ENCODE results near the gene SLC9A4.

SLC9A4 gene, protein sequence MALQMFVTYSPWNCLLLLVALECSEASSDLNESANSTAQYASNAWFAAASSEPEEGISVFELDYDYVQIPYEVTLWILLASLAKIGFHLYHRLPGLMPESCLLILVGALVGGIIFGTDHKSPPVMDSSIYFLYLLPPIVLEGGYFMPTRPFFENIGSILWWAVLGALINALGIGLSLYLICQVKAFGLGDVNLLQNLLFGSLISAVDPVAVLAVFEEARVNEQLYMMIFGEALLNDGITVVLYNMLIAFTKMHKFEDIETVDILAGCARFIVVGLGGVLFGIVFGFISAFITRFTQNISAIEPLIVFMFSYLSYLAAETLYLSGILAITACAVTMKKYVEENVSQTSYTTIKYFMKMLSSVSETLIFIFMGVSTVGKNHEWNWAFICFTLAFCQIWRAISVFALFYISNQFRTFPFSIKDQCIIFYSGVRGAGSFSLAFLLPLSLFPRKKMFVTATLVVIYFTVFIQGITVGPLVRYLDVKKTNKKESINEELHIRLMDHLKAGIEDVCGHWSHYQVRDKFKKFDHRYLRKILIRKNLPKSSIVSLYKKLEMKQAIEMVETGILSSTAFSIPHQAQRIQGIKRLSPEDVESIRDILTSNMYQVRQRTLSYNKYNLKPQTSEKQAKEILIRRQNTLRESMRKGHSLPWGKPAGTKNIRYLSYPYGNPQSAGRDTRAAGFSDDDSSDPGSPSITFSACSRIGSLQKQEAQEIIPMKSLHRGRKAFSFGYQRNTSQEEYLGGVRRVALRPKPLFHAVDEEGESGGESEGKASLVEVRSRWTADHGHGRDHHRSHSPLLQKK

DNA sequence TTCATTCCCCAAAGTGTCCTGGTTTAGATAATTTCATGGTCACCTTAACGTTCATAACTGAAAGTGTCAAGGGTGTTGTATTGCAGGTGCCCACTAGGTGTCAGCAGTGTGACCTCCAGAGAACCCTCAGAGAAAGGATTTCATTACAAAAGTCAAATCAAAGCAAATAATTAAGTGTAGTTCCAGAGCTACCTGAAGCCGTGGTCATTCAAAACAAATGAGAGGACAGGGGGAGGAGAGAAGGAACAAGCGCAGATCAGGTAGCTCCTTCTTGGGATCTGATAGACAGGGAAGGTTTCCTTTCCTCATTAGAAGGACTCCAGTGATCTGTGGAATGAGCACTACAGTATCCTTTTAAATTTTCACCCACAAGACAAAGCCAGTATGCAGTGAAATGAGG is at the start of gene SLC9A4:
Gene SLC9A4, plus strand, starts transcription at position 207 of the 400 bp plus-strand sequence. CDS start 534 bp downstream, outside the sequence.
- DNase-seq, result peak in 3 of 6 experiments; percentile 20 to 36 (median 28)

DNA sequence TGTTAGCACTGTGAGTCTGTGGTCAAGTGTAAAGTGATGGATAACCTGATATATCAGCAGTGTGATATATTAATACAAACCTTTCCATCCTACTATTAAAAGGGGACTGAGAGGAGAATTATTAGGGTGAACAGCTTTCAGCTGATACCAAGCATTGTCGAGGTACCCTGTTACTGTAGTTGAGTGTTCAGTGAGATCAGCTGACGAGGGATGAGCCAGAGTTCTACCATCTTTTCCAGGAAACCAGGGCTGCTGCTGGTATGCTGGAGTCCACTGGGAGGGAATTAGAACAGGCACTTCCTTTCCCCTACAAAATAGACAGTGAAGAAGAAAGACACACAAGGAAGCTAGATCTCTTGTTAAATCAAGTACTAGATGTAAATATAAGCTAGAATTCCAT is 49.7 kb upstream of the SLC9A4 start:
- no peak for DNase-seq

DNA sequence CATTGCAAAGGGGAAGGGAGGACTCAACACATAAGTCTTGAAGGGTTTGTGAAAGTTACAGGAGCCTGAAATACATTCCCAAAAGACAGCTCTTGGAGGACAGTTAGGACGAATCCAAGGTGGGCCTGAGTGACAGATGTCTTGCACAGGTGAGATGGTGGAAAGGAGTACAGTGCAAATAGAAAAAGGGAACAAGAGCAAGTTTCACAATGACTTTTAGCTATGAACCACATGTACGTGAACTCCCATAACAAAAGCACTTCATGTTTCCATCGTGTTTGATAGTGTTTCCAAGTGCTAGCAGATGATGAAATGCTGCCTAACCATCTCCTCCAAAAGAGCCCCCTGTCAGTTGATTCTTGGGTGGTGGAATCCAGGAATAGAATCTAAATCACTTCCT is 48.3 kb upstream of the SLC9A4 start:
- no peak for DNase-seq

DNA sequence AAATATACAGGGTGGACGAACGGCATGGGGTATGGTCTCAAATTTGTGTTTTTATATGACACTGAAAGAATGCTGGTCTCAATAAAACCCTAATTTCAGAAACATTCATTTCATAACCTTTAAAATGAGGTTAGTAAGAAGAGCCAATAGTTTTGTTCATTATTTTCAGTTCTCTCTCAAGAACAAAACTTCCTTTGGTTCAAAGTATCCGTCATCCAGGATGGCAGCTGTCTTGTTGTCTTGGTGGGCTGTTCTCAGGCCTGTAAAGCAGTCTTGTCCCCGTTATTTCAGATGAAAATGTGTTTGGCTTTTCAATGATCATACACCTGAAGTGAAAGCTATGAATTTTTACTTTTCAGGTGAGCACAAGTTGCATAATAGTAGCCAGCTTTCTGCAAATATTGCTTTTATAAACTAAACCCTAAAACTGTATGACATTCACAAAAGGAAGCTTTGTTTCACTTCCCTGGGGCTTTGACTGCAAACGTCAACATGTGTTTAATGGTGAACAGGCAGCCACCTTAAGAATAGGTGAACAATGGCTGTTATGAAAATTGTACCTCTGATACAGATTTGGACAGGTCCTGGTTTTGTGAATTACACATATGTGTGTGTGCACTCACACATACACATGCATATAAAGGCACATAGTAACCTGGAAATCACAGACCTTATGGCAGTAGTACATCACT is 47.4 kb upstream of the SLC9A4 start:
- DNase-seq, result no peak

DNA sequence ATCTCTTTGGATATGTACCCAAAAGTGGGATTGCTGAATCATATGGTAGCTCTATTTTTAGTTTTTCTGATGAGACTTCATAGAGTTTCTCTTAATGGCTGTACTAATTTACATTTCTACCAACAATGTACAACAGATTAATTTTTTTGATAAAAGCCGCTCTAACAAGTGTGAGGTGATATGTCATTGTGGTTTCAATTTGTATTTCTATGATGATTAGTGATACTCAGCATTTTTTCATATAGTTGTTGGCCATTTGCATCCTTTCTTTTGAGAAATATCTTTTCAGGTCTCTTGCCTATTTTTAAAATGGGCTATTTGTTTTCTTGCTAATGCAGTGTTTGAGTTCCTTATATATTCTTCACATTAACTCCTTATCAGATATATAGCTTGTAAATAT is 45.8 kb upstream of the SLC9A4 start:
- DNase-seq, result no peak

DNA sequence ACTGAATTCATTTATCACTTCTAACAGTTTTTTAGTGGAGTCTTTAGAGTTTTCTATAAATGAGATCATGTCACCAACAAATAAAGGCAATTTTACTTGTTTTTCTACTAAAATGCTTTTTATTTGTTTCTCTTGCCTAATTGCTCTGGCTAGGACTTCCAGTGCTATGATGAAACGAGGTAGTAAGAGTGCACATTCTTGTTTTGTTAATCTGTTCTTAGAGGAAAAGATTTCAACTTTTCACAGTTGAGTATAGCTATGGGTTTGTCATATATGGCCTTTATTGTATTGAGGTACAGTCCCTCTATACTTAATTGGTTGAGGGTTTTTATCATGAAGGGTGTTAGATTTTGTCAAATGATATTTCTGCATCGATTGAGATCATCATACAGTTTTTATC is 44.5 kb upstream of the SLC9A4 start:
- DNase-seq, result no peak

DNA sequence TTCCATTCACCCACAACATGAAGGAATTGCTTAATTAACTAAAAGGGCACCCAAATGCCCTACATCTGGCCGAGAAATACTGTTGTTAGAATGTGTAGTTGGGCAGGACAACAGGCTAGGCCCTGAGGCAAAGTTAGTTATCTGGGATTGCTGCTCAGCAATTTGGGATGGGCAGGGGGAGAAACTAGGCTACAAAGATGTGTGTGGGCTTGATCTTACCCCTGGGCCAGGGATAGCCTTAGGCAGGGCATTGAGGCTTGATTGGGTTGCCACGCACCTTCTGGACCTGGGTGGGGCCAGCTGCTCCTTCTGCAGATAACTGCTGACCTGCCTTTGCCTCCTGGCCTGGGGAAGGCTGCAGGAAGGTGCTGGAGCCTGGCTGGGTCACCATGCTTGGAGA is 40.6 kb upstream of the SLC9A4 start:
- no peak for DNase-seq

DNA sequence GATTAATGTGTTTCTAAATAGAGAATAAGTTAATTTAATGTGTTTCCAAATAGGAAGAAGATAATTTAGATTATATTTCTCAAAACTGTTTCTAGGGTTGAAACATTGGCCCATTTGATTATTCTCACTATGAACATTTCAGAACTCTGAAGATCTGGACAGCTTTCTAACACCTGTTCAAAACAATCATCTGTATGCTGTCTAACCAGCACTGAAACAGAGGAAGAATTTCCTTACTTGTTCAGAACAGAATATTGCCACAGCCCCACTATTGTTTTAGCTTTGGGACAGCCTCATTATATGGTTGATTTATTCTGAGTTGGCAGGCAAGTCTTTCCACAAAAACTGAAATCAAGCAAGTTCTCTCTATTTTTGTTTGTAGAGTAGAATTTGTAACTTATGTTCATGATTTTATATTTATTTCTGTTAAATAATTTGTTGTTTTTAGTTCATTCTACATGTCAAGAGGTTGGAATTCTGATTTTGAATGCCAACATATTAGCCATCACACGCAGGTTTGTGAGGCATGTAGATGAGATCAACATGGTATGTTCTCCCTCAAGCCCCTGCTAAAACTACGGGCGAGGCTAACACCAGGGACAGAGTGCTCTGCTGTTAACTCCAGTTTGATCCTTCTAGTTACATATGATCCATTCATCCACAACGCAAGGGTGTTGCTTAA is 38.9 kb upstream of the SLC9A4 start:
- no peak for DNase-seq

DNA sequence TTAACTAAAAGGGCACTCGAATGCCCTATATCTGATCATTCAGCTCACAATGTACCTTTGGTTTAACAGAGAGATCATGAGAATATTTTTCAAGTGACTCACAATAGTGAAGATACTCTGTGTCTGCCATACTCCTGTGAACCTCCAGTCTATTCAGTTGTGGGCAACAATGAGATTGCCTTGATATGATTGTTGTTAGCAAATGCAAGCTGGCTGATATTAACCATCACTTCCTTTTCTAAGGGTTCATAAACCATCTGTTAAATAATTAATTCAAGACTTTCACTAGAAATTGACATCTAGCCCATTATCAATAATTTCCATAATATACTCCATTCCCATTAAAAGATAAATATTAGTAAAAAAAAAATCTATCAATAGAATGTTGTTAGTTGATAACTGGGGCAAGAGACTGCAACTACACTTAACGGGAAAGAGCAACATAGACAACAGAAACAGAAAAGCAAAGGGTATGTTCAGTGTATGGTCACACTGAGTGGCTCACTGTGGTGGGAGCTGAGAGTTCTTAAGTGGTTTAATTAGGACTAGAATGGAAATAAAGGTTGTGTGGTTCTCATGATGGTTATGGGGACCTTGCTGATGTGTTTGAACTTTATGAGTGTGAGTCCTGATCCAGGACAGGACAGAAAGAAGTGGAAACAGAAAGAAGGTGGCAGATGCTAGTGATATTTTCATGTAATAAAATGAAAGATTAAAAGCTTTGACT is 38.2 kb upstream of the SLC9A4 start:
- DNase-seq, result no peak

DNA sequence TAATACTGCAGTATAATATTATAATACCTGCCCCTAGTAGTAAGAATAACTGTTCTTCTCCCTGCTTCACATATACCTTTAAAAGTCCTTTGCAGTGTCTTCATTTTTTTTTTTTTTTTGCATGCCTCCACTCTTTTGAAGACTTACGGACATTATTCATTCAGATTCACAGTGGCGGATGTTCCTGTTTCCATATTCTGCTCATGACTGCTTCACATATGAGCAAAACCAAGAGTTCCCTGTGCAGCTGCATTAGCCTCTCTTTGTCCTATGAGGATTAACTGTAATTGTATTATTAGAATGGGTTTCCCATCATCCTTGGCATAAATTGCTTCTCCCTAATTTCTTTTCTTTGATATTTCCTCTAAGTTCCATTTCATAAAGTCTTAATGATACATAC is 37.3 kb upstream of the SLC9A4 start:
- DNase-seq, result no peak

DNA sequence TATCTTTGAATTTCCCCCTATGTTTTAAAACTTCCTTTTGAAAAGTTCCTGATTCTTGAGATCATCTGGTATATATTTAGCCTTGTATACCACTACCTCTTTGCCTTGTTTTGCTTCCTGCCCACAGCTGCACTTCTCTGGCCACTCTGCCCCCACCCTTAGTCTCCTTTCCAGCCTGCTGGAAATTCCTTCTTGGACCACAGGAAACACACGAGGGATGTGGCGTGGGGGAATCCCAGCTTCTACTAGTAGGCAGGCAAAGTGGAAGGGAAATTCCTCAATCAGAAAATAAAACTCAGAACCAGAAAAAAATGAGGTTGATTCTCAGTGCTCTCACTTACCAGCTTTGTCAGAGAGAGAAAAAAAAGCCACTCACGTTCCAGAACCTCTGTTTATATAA is 36.7 kb upstream of the SLC9A4 start:
- DNase-seq, result no peak

DNA sequence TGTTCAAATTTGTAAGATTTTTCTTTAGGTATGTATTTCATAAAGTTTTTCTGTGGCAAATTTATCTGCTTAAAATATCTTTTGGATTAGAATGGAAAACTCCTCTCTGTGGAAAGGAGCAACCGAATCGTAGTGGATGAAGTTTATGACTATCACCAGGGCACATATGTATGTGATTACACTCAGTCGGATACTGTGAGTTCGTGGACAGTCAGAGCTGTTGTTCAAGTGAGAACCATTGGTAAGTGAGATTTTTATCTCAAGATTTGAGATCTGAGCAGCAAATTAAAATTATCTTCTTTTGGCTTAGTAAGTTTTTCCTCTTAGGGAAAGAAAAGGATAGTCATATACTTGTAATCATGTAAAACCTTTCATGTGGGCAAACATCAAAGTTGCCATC is 35.9 kb upstream of the SLC9A4 start:
- DNase-seq, result no peak

DNA sequence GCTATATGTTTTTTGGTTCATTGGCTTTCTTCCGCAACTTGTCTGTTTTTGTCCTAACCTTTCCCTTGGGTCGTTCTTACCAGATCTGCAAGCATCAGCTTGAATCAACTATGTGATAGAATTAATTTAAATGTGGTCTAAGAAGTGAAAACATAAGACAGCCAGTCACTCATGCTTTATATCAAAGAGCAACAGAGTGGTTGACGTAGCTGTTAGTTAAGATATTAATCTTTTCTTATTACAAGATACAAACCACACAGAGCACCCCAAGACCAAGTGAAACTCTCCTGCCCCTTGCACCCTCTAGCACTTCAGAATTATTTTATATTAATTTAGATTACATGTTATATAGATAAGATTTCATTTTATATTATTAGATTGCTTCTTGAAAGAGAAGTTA is 34.9 kb upstream of the SLC9A4 start:
- DNase-seq, result no peak

DNA sequence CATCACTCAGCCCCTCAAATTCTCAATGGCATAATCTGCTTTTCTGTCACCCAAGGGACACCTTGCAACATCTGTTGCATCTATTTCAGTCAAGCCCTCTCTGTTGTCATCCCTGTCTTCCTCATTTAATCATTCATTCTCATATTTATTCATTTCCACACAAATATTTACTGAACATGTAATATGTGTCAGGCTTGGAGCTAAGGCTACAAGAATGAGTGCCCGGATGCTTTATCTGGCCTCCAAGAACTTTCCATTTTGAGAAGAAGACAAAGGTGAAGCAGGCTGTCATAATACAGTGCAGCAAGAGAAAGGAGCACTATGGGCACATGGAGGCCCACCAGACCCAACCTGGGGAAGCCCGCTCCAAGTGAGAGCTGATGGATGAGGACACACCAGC is 34.4 kb upstream of the SLC9A4 start:
- DNase-seq, result no peak

DNA sequence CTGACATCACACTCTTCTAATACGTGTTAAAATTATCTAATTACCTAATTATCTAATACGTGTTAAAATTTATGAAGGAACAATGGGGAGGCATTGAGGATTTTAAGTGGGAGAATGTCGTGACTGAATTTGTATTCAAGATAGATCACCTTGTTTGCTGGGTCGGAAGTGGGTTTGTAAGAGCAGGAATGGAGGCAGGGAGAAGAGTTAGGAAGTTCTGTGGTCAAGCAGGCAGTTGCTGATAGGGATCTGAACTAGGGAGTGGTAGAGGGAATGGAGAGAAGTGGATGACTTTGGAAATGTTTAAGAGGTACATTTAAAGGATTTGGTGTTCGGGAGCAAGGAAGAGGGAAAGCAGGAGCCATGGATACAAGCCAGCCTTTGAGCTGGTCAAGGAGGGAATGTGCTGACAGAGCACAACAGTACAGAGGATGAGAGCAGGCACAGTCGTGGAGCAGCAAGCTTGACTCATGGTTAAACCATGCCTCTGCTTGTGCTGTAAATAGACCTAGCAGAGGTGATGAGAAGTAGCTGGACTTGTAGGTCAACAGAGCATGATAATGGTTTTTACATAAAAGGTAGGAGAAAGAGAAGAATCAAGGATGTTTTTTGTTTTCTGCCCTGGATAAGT is 33.8 kb upstream of the SLC9A4 start:
- DNase-seq, result no peak

DNA sequence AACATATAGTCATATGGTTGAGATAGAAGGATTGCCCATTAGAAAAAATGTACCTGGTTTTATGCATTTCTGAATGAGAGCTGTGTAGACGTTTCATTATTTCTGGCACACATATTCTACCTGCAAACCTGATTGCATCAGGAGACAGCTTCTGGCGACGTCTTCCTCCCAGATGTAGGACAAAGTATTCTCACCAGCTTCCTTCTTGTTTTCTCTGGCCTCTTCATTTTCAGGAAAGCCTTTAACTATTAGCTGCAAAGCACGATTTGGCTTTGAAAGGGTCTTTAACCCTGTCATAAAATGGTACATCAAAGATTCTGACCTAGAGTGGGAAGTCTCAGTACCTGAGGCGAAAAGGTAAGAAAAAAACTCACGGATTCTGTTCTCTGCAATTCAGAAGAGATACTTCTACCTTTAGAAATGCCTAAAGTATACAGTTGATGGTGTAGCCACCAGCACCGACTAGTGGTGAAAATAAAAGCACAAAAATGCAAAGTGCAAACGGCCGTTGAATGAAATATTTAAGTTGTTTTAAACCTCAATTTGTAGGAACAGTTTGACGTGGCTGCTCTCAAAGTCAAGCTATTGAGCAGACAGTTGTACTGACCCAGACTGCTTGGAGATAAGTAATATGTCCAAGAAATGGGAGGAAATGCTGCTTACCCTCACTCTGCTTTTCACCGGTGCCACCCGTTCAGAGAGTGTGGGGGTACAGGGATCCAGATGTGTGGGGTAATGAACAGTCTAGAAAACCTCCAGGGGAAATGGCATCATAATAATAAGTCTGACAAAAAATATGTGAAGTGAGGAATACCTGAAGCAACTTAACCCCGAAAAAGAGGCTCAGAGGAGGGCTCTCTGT is 29.8 kb upstream of the SLC9A4 start:
- DNase-seq, result peak in 5 of 6 experiments; percentile 2 to 61 (median 33)

DNA sequence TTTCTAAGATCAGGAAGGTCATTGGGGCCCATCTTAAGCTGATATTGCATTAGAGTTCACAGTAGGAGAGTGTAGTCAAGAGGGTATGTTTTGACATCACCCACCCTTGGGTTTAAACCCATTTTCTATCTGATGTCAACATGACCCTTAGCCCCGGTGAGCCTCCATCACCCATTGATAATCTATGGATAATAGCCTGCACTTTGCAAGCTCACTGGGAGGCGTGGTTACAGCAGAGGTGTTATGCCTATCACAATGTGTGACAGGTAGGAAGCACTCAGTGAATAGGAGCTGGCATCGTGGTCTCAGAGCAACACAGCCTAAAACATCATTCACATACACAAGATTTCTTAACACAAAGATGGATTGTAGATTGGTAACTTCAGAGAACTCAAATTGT is 28.8 kb upstream of the SLC9A4 start:
- no peak for DNase-seq

DNA sequence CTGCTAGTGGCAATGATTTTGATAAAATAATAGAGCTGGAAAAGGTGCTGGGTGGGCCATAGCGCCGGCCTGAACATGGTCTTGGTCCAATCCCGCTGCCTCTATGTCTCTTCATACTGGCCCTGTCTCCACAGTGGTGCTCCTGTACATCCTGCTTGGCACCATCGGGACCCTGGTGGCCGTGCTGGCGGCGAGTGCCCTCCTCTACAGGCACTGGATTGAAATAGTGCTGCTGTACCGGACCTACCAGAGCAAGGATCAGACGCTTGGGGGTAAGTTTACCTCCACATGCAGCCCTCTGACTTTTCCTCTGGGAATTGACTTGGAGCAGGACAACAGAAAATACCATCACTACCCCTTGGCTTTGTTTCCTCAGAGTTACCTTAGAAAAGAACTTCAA is 26.1 kb upstream of the SLC9A4 start:
- DNase-seq, result no peak

DNA sequence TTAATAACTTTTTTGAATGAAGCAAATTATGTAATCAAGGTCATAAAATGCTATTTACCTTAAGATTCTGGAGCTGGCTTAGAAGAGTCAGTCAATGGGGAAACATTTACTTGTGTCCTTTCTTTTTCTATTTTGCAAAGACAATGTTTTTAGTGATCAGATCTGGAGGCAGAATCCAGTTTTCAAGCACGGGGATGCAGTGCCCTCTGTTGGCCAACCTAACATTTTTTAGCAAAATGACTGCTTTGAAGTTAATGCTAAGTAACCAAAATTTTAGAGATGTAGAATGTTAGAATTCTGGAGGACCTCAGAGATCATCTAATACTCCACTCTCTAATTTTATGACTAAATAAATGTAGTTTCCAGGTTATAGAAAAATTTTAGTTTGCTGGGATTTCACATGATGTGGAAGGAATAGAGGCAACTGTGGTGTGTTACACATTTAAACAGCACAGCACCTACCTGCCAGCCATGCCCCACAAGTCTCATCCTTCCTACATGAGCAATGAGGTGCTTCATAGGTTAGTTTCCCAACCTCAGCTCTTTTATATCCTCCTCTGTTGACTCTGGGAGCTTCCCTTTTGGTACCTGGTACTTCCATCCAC is 23.6 kb upstream of the SLC9A4 start:
- DNase-seq, result peak; percentile 7 to 60 (median 22)

DNA sequence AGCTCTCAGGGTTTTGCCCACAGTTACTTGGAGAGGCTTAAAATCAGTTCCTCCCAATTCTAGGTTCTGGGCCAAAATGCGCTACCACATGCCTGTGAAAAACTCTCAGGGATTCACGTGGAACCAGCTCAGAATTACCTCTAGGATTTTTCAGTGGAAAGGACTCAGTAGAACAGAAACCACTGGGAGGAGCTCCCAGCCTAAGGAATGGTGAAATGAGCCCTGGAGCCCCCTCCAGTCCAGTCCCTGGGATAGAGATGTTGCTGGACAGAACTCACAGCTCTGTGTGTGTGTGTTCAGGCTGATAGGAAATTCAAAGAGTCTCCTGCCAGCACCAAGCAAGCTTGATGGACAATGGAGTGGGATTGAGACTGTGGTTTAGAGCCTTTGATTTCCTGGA is 21.1 kb upstream of the SLC9A4 start:
- no peak for DNase-seq
